Measurements from ENCODE around the gene MOCOS.

Gene MOCOS

GRCh38 chr18:36315736-36316135, 128.4 kb downstream of the MOCOS start:
- Histone ChIP-seq H3K27ac (ENCODE audit: low read depth, low read length, poor library complexity, severe bottlenecking) (no peak overlapping the region), H4K20me1 (ENCODE audit: insufficient read depth, low read length) (no peaks in the 10 kb centered on the region), H3F3A (ENCODE audit: insufficient read depth, low read length) (no peaks in the 10 kb centered on the region), H3K9ac (ENCODE audit: low read length) (no peak overlapping the region), H3K9me3 (ENCODE audit: low read length) (no peaks in the 10 kb centered on the region), H2AFZ (ENCODE audit: low read length) (no peak overlapping the region), H3K9me2 (ENCODE audit: low read depth, low read length) (no peaks in the 10 kb centered on the region), H3K4me3 (ENCODE audit: low read depth, low read length, poor library complexity, severe bottlenecking) (no peak overlapping the region), H3K36me3 (ENCODE audit: insufficient read depth, low read length) (no peaks in the 10 kb centered on the region), H3K27me3 (ENCODE audit: insufficient read depth, low read length) (no peaks in the 10 kb centered on the region), H3K4me2 (ENCODE audit: low read length) (no peak overlapping the region), H3K4me1 (ENCODE audit: insufficient read depth, low read length, severe bottlenecking) (no peaks in the 10 kb centered on the region), H3K79me2 (ENCODE audit: insufficient read depth, low read length) (no peaks in the 10 kb centered on the region)
- TF ChIP-seq CTCF (IDR thresholded peaks at IDR 0.05; ENCODE audit: low read length) (no peak), EZH2 (IDR thresholded peaks at IDR 0.05; ENCODE audit: borderline replicate concordance, low read length) (no peak)

GRCh38 chr18:36316246-36316645, 128.9 kb downstream of the MOCOS start:
- Histone ChIP-seq H3K27ac (ENCODE audit: low read depth, low read length, poor library complexity, severe bottlenecking) (no peak overlapping the region), H3K9me3 (ENCODE audit: low read length) (no peaks in the 10 kb centered on the region), H4K20me1 (ENCODE audit: insufficient read depth, low read length) (no peaks in the 10 kb centered on the region), H3K9ac (ENCODE audit: low read length) (no peak overlapping the region), H2AFZ (ENCODE audit: low read length) (no peak overlapping the region), H3K4me3 (ENCODE audit: low read depth, low read length, poor library complexity, severe bottlenecking) (no peak overlapping the region), H3K4me2 (ENCODE audit: low read length) (no peak overlapping the region), H3F3A (ENCODE audit: insufficient read depth, low read length) (no peaks in the 10 kb centered on the region), H3K36me3 (ENCODE audit: insufficient read depth, low read length) (no peaks in the 10 kb centered on the region), H3K9me2 (ENCODE audit: low read depth, low read length) (no peaks in the 10 kb centered on the region), H3K27me3 (ENCODE audit: insufficient read depth, low read length) (no peaks in the 10 kb centered on the region), H3K4me1 (ENCODE audit: insufficient read depth, low read length, severe bottlenecking) (no peaks in the 10 kb centered on the region), H3K79me2 (ENCODE audit: insufficient read depth, low read length) (no peaks in the 10 kb centered on the region)
- TF ChIP-seq CTCF (IDR thresholded peaks at IDR 0.05; ENCODE audit: low read length): no peak
- TF ChIP-seq EZH2 (IDR thresholded peaks at IDR 0.05; ENCODE audit: borderline replicate concordance, low read length): no peak

Data from OCI-LY1 (cell line).